GM21360 (cell line): ENCODE data around the gene XAB2.
A peak's percentile ranks its signal among the peaks of the same experiment; 100 is the strongest.
"Not testable (repeated sequence)": the region's sequence is repeated elsewhere in the genome, so short reads cannot be mapped to it uniquely, and the experiment has no call there.

ENCODE experiments used
- ATAC-seq: cut with Tn5 transposase; IDR thresholded peaks from one replicate; pipeline ENCODE4 v1.9.1; 2021; ENCODE audit warnings: mild to moderate bottlenecking, moderate library complexity; ENCODE audit not compliant: unreplicated experiment

Gene XAB2

GRCh38 chr19:7650148-7650547 is 20.8 kb upstream of the XAB2 start:
- ATAC-seq = no peak

- ATAC-seq = no peak
These were observed 19.1 kb upstream of the XAB2 start for GRCh38 chr19:7648265-7649014.

GRCh38 chr19:7647156-7647555 is 17.8 kb upstream of the XAB2 start:
- ATAC-seq = no peak

- ATAC-seq = no peak
These were observed 17.0 kb upstream of the XAB2 start for GRCh38 chr19:7646426-7646700.

- no peak for ATAC-seq
These were observed 16.5 kb upstream of the XAB2 start for GRCh38 chr19:7645656-7646425.

- ATAC-seq = no peak
These were observed 15.8 kb upstream of the XAB2 start for GRCh38 chr19:7645163-7645562.

- no peak for ATAC-seq
These were observed 15.2 kb upstream of the XAB2 start for GRCh38 chr19:7644550-7644877.

- ATAC-seq = not testable (repeated sequence)
These were observed 14.5 kb upstream of the XAB2 start for GRCh38 chr19:7643629-7644549.

- ATAC-seq = no peak
These were observed 13.7 kb upstream of the XAB2 start for GRCh38 chr19:7643031-7643415.

- ATAC-seq = no peak
These were observed 13.1 kb upstream of the XAB2 start for GRCh38 chr19:7642295-7643030.

- no peak for ATAC-seq
These were observed 12.2 kb upstream of the XAB2 start for GRCh38 chr19:7641290-7642276.

- no peak for ATAC-seq
These were observed 11.5 kb upstream of the XAB2 start for GRCh38 chr19:7640803-7641202.

- no peak for ATAC-seq
These were observed 10.6 kb upstream of the XAB2 start for GRCh38 chr19:7639863-7640348.

GRCh38 chr19:7638802-7639465 is 9.6 kb upstream of the XAB2 start:
- no peak for ATAC-seq

- peak; percentile 16 for ATAC-seq
These were observed 8.3 kb upstream of the XAB2 start for GRCh38 chr19:7637374-7638256.

- ATAC-seq = peak; percentile 55
These were observed 7.5 kb upstream of the XAB2 start, which contains the start of gene STXBP2 for GRCh38 chr19:7636691-7637373. TSS of gene STXBP2 (plus strand) at chr19:7637110. CDS start at chr19:7637150, 40 bp downstream.

- no peak for ATAC-seq
These were observed 7.0 kb upstream of the XAB2 start for GRCh38 chr19:7636317-7636690.
